GM18517 (cell line): Measurements from ENCODE around the gene ZNF425.
"Not testable (repeated sequence)": the region's sequence is repeated elsewhere in the genome, so short reads cannot be mapped to it uniquely, and the experiment has no call there.

ENCODE experiments used
- ATAC-seq: cut with Tn5 transposase; IDR thresholded peaks from one replicate; pipeline ENCODE4 v1.9.1; 2021; ENCODE audit warnings: mild to moderate bottlenecking, moderate library complexity; ENCODE audit not compliant: unreplicated experiment

ZNF425 gene

DNA sequence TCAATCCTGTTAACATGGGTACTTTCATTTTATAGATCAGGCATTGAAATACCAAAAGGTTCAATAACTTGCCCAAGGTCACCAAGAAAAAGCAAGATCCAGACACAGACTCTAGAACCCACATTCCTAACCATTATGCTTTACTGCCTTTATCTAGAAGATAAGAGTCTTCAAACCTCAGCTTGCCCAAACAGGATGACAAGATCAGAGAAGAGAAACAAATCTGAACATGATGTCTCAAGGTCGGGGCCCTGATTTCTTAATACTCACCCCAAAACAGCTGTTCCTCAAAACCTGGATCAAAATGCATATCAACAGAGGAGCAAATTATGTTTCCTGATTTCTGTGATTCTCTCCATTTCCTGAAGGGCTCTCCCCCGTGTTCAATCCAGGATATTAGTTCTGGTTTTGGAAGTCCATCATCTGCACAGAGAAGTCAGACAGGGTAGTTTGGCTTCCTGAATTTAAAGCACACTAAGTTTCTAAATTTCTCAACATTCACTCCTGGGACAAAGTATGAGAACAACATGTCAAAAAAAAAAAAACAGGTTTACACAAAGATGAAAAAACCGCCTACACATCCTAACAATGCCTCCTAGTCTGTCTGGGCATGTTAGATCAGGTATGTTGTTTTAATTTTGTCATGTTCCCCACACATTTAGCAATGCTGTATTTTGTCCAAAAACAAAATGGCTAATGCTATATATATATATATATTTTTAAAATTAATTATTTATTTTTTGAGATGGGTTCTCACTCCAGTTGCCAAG, 51.8 kb downstream of the ZNF425 start:
- ATAC-seq = no peak

DNA sequence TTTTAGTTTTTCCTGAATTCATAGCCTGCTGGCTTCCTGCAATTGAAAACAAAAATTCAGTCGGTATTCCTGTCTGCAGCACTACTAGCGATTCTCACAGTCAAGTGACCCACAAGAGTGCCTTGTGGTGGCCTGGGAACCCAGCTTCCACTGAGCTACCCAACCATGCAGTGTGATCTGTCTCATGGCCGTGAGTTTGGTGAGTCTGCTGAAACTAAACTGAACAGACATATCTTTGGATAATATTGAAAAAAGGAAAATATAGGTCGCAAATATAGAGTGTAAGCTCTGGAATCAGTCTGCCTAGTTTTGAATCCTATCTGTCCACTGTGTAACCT, 53.7 kb downstream of the ZNF425 start:
- ATAC-seq = no peak

DNA sequence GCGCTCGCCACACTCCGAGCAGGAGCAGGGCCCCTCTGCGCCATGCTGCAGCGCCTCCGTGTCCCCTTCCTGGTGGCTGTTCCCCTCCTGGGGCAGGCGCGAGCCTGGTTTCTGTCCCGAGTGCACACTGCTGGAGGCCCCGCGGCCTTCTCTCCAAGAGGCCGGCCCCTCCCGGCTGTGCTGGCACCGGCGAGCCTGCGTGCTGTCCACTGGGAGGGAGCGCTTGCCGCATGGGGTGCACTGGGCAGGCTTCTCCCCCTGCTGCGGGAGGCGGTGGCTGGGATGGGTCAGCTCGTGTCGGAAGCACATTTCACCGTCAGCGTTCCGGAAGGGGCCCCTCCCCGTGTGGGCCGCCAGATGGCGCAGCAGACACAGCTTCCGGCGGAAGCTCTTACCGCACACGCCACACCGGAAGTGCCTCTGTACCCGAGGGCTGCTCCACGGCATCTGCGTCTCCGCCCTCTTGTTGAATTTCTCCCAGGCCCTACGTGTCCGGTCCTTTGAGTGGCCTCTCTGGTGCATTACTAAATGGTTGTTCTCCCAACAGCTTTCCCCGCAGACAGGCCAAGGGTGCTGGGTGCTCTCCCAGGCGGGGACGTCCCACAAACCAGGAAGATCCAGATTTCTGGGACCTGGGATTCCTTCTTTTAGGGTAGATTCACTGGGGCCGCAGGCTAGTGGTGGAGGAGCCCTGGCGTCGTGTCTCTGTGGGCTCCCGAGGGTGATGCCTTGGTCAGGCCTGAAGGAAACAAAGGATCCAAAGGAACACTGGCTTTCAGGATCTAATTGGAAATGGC, 54.3 kb downstream of the ZNF425 start:
- no peak for ATAC-seq

GRCh38 chr7:149071182-149071635, 54.9 kb downstream of the ZNF425 start:
- ATAC-seq = no peak

DNA sequence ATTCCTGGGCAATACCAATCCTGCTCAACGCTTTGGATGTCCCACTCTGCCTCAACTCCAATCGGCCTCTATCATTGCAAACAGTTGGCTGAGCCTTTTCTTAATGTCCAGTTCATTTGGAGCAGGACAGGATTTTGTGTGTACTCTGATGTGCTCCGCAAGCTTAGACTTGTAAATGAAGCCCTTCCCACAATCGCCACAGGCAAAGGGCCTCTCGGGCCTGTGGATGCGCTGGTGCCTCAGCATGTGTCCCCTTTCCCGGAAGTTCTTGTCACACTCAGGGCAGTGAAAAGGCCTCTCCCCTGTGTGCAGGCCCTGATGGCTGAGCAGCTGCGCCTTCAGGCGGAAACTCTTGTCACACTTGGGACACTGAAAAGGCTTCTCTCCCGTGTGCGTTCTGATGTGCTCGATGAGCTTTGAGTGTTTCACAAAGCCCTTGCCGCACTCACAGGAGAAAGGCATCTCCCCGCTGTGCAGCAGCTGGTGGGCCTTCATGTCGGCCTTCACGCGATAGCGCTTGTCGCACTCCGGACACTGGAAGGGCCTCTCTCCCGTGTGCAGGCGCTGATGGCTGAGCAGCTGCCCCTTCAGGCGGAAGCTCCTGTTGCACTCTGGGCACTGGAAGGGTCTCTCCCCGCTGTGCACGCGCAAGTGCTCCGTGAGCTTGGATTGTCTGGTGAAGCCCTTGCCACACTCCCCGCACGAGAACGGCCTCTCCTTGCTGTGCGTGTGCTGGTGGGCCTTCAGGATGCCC, 55.6 kb downstream of the ZNF425 start:
- ATAC-seq = no peak

DNA sequence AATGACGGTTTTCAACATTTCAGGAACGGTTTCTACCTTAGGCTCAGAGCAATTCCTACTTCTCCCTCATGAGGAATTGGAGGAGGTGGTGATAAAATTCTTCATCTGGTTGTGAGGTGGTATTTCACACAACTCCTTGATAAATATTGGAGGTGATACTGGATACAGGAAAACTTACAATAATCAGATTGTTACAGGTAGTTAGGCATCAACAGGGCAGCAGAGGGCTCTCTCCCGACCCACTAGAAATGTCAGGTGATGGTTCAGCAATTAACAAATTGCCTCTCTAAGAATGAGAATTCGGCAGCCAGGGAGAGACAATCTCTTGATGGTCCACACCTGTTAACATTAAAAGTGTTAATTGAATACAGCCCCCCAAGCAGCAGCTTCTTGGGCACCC, 58.3 kb downstream of the ZNF425 start:
- no peak for ATAC-seq

DNA sequence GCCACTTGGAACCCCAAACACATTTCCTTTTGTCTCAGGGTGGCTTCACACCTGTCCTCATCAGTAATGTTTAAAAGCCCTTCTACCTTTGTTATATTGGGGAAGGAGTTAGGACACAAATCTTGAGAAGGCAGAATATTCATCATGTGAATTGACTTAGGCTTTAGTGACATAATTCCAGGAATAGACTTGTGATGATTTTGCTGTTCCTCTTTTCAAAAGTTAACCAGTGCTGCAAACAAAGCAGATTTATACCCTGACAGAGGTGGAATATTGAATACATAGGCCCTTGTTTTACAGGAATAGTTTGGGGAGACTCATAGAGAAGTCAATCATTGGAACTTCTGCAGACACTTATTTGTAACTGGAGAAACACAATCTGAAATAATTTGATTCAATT, 62.6 kb downstream of the ZNF425 start:
- ATAC-seq = no peak

GRCh38 chr7:149062217-149062899, 63.8 kb downstream of the ZNF425 start:
- not testable (repeated sequence) for ATAC-seq

GRCh38 chr7:149060156-149060555, 66.0 kb downstream of the ZNF425 start:
- ATAC-seq = no peak

GRCh38 chr7:149053885-149054284, 72.2 kb downstream of the ZNF425 start:
- ATAC-seq = no peak

DNA sequence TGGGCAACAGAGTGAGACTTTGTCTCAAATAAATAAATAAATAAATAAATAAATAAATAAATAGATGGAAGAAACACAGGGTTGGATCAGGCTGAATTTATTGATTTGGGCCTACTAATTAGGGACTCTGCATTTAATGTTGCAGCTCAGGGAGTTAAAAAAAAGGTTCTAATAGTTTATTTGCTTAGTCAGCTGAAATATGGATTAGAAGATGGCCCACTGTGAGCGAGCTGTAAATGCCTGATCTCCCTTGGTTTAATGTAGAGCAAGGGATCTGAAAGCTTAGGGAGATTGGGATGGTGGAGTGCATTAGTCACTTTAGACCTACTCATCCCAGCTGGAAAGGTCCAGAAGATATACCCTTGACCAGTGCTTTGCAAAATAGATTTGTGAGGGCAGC, 72.7 kb downstream of the ZNF425 start:
- ATAC-seq = no peak
